ENCODE measurements around the gene SNRNP35.

Gene SNRNP35

GRCh38 chr12:123435636-123436016 lies 22.3 kb upstream of the SNRNP35 start:
- Histone ChIP-seq H3K9me3 (ENCODE audit: control insufficient read depth, insufficient read depth, low read depth, low read length) (no peaks in the 10 kb centered on the region), H3K36me3 (ENCODE audit: control insufficient read depth, insufficient read depth, low read length) (no peaks in the 10 kb centered on the region), H3K9ac (ENCODE audit: low read length) (peak overlapping the region; percentile 48), H3K27me3 (ENCODE audit: control insufficient read depth, insufficient read depth, low read length) (peaks cover 20% of the 10 kb centered on the region), H3K27ac (ENCODE audit: low read depth, low read length) (no peak overlapping the region), H3K4me1 (ENCODE audit: control insufficient read depth, insufficient read depth, low read length) (no peaks in the 10 kb centered on the region), H3K4me3 (ENCODE audit: low read depth, low read length) (peak overlapping the region; percentile 77)

- no peaks in the 10 kb centered on the region for H3K36me3 ChIP-seq (ENCODE audit: control insufficient read depth, insufficient read depth, low read length)
- H3K27me3 ChIP-seq (ENCODE audit: control insufficient read depth, insufficient read depth, low read length) = peaks cover 20% of the 10 kb centered on the region
- H3K4me1 ChIP-seq (ENCODE audit: control insufficient read depth, insufficient read depth, low read length) = no peaks in the 10 kb centered on the region
- no peaks in the 10 kb centered on the region for H3K9me3 ChIP-seq (ENCODE audit: control insufficient read depth, insufficient read depth, low read depth, low read length)
- H3K4me3 ChIP-seq (ENCODE audit: low read depth, low read length) = peak within 1 kb of the TSS; percentile 77
- H3K27ac ChIP-seq (ENCODE audit: low read depth, low read length) = no peak within 1 kb of the TSS
- peak within 1 kb of the TSS; percentile 48 for H3K9ac ChIP-seq (ENCODE audit: low read length)
Observed at GRCh38 chr12:123436017-123436964, 21.6 kb upstream of the SNRNP35 start, which contains the start of gene RILPL2. RILPL2 (minus strand) TSS chr12:123436684; CDS start chr12:123436420, 264 bp downstream.

- H3K4me1 ChIP-seq (ENCODE audit: control insufficient read depth, insufficient read depth, low read length) = peaks cover 4% of the 10 kb centered on the region; the same call in 1 of the 2 replicates
- no peaks in the 10 kb centered on the region for H3K36me3 ChIP-seq (ENCODE audit: control insufficient read depth, insufficient read depth, low read length)
- no peak overlapping the region for H3K4me3 ChIP-seq (ENCODE audit: low read depth, low read length)
- H3K27me3 ChIP-seq (ENCODE audit: control insufficient read depth, insufficient read depth, low read length) = peaks cover 9% of the 10 kb centered on the region
- no peak overlapping the region for H3K27ac ChIP-seq (ENCODE audit: low read depth, low read length)
- no peak overlapping the region for H3K9ac ChIP-seq (ENCODE audit: low read length)
- H3K9me3 ChIP-seq (ENCODE audit: control insufficient read depth, insufficient read depth, low read depth, low read length) = no peaks in the 10 kb centered on the region
Observed at GRCh38 chr12:123441523-123442164, 16.3 kb upstream of the SNRNP35 start.

GRCh38 chr12:123442774-123443173 lies 15.2 kb upstream of the SNRNP35 start:
- Histone ChIP-seq H3K9me3 (ENCODE audit: control insufficient read depth, insufficient read depth, low read depth, low read length) (no peaks in the 10 kb centered on the region), H3K4me1 (ENCODE audit: control insufficient read depth, insufficient read depth, low read length) (peaks cover 4% of the 10 kb centered on the region; the same call in 1 of the 2 replicates), H3K36me3 (ENCODE audit: control insufficient read depth, insufficient read depth, low read length) (no peaks in the 10 kb centered on the region), H3K4me3 (ENCODE audit: low read depth, low read length) (no peak overlapping the region), H3K27me3 (ENCODE audit: control insufficient read depth, insufficient read depth, low read length) (0 out of 2 replicates have a peak, but pooled peaks cover under 1% of the 10 kb centered on the region), H3K27ac (ENCODE audit: low read depth, low read length) (no peak overlapping the region), H3K9ac (ENCODE audit: low read length) (no peak overlapping the region)

- no peaks in the 10 kb centered on the region for H3K27me3 ChIP-seq (ENCODE audit: control insufficient read depth, insufficient read depth, low read length)
- H3K9ac ChIP-seq (ENCODE audit: low read length) = no peak overlapping the region
- no peaks in the 10 kb centered on the region for H3K9me3 ChIP-seq (ENCODE audit: control insufficient read depth, insufficient read depth, low read depth, low read length)
- no peak overlapping the region for H3K4me3 ChIP-seq (ENCODE audit: low read depth, low read length)
- peaks cover 4% of the 10 kb centered on the region; the same call in 1 of the 2 replicates for H3K4me1 ChIP-seq (ENCODE audit: control insufficient read depth, insufficient read depth, low read length)
- no peak overlapping the region for H3K27ac ChIP-seq (ENCODE audit: low read depth, low read length)
- H3K36me3 ChIP-seq (ENCODE audit: control insufficient read depth, insufficient read depth, low read length) = no peaks in the 10 kb centered on the region
Observed at GRCh38 chr12:123444092-123445026, 13.6 kb upstream of the SNRNP35 start.

GRCh38 chr12:123445388-123446332 lies 12.3 kb upstream of the SNRNP35 start:
- H3K9me3 ChIP-seq (ENCODE audit: control insufficient read depth, insufficient read depth, low read depth, low read length) = no peaks in the 10 kb centered on the region
- no peak overlapping the region for H3K4me3 ChIP-seq (ENCODE audit: low read depth, low read length)
- H3K36me3 ChIP-seq (ENCODE audit: control insufficient read depth, insufficient read depth, low read length) = no peaks in the 10 kb centered on the region
- peaks cover 4% of the 10 kb centered on the region; the same call in 1 of the 2 replicates for H3K4me1 ChIP-seq (ENCODE audit: control insufficient read depth, insufficient read depth, low read length)
- H3K9ac ChIP-seq (ENCODE audit: low read length) = no peak overlapping the region
- H3K27ac ChIP-seq (ENCODE audit: low read depth, low read length) = no peak overlapping the region
- no peaks in the 10 kb centered on the region for H3K27me3 ChIP-seq (ENCODE audit: control insufficient read depth, insufficient read depth, low read length)

- Histone ChIP-seq H3K4me3 (ENCODE audit: low read depth, low read length) (no peak overlapping the region), H3K27ac (ENCODE audit: low read depth, low read length) (no peak overlapping the region), H3K9me3 (ENCODE audit: control insufficient read depth, insufficient read depth, low read depth, low read length) (no peaks in the 10 kb centered on the region), H3K36me3 (ENCODE audit: control insufficient read depth, insufficient read depth, low read length) (no peaks in the 10 kb centered on the region), H3K4me1 (ENCODE audit: control insufficient read depth, insufficient read depth, low read length) (peaks cover 4% of the 10 kb centered on the region; the same call in 1 of the 2 replicates), H3K9ac (ENCODE audit: low read length) (no peak overlapping the region), H3K27me3 (ENCODE audit: control insufficient read depth, insufficient read depth, low read length) (no peaks in the 10 kb centered on the region)
Observed at GRCh38 chr12:123446333-123446713, 11.6 kb upstream of the SNRNP35 start.

GRCh38 chr12:123449249-123449733 lies 8.6 kb upstream of the SNRNP35 start:
- Histone ChIP-seq H3K36me3 (ENCODE audit: control insufficient read depth, insufficient read depth, low read length) (no peaks in the 10 kb centered on the region), H3K27ac (ENCODE audit: low read depth, low read length) (no peak overlapping the region), H3K4me3 (ENCODE audit: low read depth, low read length) (no peak overlapping the region), H3K27me3 (ENCODE audit: control insufficient read depth, insufficient read depth, low read length) (no peaks in the 10 kb centered on the region), H3K4me1 (ENCODE audit: control insufficient read depth, insufficient read depth, low read length) (peaks cover 4% of the 10 kb centered on the region; the same call in 1 of the 2 replicates), H3K9me3 (ENCODE audit: control insufficient read depth, insufficient read depth, low read depth, low read length) (no peaks in the 10 kb centered on the region), H3K9ac (ENCODE audit: low read length) (no peak overlapping the region)

- Histone ChIP-seq H3K36me3 (ENCODE audit: control insufficient read depth, insufficient read depth, low read length) (no peaks in the 10 kb centered on the region), H3K9ac (ENCODE audit: low read length) (no peak overlapping the region), H3K9me3 (ENCODE audit: control insufficient read depth, insufficient read depth, low read depth, low read length) (no peaks in the 10 kb centered on the region), H3K27ac (ENCODE audit: low read depth, low read length) (no peak overlapping the region), H3K27me3 (ENCODE audit: control insufficient read depth, insufficient read depth, low read length) (no peaks in the 10 kb centered on the region), H3K4me1 (ENCODE audit: control insufficient read depth, insufficient read depth, low read length) (peaks cover 4% of the 10 kb centered on the region; the same call in 1 of the 2 replicates), H3K4me3 (ENCODE audit: low read depth, low read length) (no peak overlapping the region)
Observed at GRCh38 chr12:123449856-123450255, 8.1 kb upstream of the SNRNP35 start.

Data from HUES6 (cell line).